ENCODE measurements around the gene ERP27.

DNA sequence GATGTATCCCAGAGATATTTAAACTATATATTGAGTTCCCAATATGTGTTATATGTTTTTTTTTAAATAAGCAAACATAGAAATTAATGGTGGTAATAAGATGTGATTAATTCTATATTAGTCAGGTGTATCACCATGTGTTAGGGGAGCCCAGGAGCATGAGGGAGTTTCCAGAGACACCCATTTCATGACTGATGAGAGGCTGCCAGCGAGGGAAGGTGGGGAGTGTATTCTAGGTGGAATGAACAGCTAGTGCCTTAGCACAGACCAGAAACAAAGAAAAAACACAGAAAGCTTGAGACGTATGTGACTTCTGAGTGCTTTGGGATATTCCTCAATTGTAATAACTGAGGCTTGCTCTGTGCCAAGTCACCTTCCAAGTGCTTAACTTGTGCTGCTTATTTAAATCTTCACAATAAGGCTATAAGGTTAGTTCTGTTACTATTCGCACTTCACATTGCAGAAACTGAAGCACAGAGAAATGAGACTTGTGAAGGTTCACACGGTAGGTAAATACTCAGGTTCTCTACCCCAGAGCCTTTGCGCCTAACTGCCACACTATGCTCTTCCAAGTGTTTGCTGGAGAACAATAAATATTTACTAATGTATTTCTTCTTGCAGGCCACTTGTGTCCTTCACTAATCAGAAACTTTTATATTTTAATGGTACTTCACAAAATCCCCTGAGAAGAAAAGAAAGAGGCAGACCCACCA, 34.8 kb downstream of the ERP27 start:
- TF ChIP-seq, protein P1, sequence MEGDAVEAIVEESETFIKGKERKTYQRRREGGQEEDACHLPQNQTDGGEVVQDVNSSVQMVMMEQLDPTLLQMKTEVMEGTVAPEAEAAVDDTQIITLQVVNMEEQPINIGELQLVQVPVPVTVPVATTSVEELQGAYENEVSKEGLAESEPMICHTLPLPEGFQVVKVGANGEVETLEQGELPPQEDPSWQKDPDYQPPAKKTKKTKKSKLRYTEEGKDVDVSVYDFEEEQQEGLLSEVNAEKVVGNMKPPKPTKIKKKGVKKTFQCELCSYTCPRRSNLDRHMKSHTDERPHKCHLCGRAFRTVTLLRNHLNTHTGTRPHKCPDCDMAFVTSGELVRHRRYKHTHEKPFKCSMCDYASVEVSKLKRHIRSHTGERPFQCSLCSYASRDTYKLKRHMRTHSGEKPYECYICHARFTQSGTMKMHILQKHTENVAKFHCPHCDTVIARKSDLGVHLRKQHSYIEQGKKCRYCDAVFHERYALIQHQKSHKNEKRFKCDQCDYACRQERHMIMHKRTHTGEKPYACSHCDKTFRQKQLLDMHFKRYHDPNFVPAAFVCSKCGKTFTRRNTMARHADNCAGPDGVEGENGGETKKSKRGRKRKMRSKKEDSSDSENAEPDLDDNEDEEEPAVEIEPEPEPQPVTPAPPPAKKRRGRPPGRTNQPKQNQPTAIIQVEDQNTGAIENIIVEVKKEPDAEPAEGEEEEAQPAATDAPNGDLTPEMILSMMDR (IDR thresholded peaks at IDR 0.05; ENCODE audit: control extremely low read depth in 1 of 3, insufficient read depth in 1 of 3, low read depth in 1 of 3, low read length in 3 of 3), result no peak
- TF ChIP-seq POU5F1 (IDR thresholded peaks at IDR 0.05; ENCODE audit: low read depth, low read length) (no peak), POLR2A (IDR thresholded peaks at IDR 0.05; ENCODE audit: control extremely low read depth in 1 of 2, low read depth in 2 of 2, low read length in 2 of 2) (no peak), RAD21 (IDR thresholded peaks at IDR 0.05 in 1 of 2, conservative IDR thresholded peaks at IDR 0.05 in 1 of 2; ENCODE audit: low read depth in 2 of 2, low read length in 2 of 2) (no peak), EGR1 (IDR thresholded peaks at IDR 0.05; ENCODE audit: borderline replicate concordance, low read depth, low read length) (no peak), SP1 (IDR thresholded peaks at IDR 0.05; ENCODE audit: low read depth, low read length) (no peak), SIRT6 (IDR thresholded peaks at IDR 0.05; ENCODE audit: low read length) (no peak), RNF2 (IDR thresholded peaks at IDR 0.05; ENCODE audit: borderline replicate concordance, low read depth, low read length, missing control alignments, poor library complexity, severe bottlenecking) (no peak)

Measured in H1 (cell line).